Prostate gland (tissue), 2 donors: ENCODE measurements around the gene SFMBT1.

Source experiments
- POLR2A ChIP-seq: fragments of 450-650 bp; IDR thresholded peaks from one replicate; pipeline ENCODE4 v1.6.1; 2016; ENCODE audit warnings: antibody characterized with exemption, mild to moderate bottlenecking
- POLR2AphosphoS5 ChIP-seq: sonication (generic); formaldehyde crosslinking; IDR thresholded peaks from one replicate; pipeline ENCODE4 v1.6.1; 2017; ENCODE audit warnings: antibody characterized with exemption
- TF ChIP-seq, protein P1 (sequence below), 4 experiments: fragments of 200-600 bp in 2 of 4; fragments of 450-650 bp in 2 of 4; sonication (generic) in 2 of 4; IDR thresholded peaks; 1 replicate in 3 of 4; 2 replicates in 1 of 4; pipeline ENCODE4 v1.5.1; 2016 to 2019; ENCODE audit warnings: antibody characterized with exemption in 4 of 4, mild to moderate bottlenecking in 2 of 4, moderate library complexity in 2 of 4

GRCh38 chr3:52891164-52891563, 154.7 kb downstream of the SFMBT1 start:
- TF ChIP-seq POLR2A (no peak), POLR2AphosphoS5 (no peak)
- TF ChIP-seq, protein P1, sequence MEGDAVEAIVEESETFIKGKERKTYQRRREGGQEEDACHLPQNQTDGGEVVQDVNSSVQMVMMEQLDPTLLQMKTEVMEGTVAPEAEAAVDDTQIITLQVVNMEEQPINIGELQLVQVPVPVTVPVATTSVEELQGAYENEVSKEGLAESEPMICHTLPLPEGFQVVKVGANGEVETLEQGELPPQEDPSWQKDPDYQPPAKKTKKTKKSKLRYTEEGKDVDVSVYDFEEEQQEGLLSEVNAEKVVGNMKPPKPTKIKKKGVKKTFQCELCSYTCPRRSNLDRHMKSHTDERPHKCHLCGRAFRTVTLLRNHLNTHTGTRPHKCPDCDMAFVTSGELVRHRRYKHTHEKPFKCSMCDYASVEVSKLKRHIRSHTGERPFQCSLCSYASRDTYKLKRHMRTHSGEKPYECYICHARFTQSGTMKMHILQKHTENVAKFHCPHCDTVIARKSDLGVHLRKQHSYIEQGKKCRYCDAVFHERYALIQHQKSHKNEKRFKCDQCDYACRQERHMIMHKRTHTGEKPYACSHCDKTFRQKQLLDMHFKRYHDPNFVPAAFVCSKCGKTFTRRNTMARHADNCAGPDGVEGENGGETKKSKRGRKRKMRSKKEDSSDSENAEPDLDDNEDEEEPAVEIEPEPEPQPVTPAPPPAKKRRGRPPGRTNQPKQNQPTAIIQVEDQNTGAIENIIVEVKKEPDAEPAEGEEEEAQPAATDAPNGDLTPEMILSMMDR (IDR thresholded peaks at IDR 0.05), result no peak
